Globus pallidus (tissue), 1 donor: Measurements from ENCODE around the gene PRODH.
"Not testable (repeated sequence)": the region's sequence is repeated elsewhere in the genome, so short reads cannot be mapped to it uniquely, and the experiment has no call there.

ENCODE experiments used
- DNase-seq: peaks from one replicate; pipeline ENCODE4 v3.0.0-alpha.2; 2015; ENCODE audit warnings: low spot score

The PRODH gene, protein sequence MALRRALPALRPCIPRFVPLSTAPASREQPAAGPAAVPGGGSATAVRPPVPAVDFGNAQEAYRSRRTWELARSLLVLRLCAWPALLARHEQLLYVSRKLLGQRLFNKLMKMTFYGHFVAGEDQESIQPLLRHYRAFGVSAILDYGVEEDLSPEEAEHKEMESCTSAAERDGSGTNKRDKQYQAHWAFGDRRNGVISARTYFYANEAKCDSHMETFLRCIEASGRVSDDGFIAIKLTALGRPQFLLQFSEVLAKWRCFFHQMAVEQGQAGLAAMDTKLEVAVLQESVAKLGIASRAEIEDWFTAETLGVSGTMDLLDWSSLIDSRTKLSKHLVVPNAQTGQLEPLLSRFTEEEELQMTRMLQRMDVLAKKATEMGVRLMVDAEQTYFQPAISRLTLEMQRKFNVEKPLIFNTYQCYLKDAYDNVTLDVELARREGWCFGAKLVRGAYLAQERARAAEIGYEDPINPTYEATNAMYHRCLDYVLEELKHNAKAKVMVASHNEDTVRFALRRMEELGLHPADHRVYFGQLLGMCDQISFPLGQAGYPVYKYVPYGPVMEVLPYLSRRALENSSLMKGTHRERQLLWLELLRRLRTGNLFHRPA

DNA sequence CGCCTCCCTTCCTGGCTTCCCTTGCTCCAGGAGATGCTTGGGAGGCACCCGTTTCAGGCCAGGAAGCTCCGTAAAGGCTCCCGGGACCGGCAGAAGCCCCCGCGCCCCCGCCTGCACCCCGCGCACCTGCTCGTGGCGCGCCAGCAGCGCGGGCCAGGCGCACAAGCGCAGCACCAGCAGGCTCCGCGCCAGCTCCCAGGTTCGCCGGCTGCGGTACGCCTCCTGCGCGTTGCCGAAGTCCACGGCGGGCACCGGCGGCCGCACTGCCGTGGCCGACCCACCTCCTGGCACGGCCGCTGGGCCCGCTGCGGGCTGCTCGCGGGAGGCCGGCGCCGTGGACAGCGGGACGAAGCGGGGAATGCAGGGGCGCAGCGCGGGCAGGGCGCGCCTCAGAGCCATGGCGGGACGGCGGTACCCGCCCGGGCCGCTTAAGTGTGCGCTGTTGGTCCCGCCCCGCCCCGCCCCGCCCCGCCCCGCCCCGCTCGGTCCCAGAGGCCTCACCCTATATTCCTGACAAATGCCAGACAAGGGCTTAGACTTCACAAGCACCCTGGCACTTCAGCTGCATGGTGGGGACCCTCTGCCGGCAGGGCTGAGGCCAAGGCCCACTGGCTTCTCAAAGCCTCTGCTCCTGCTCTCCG, at the start of gene PRODH:
Gene PRODH, minus strand, starts transcription at position 405 of the 641 bp plus-strand sequence. Its CDS starts 6 bp downstream, at position 399.
- no peak for DNase-seq

DNA sequence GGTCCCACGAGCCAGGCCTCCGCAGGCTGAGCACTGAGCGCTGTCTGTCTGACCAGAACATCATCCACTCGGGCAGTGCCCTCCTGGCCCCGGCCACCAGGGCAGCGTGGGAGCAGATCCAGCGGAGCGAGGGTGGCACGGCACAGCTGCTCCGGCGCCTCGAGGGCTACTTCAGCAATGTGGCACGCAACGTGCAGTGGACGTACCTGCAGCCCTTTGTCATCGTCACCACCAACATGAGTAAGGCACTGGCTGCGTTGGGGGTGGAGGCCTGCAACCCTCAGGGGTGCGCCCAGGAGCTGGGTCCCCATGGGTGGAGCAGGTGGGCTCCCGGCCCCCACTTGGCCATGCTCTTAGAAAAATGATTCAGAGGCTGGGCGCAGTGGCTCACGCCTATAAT, 49.7 kb upstream of the PRODH start:
- no peak for DNase-seq

DNA sequence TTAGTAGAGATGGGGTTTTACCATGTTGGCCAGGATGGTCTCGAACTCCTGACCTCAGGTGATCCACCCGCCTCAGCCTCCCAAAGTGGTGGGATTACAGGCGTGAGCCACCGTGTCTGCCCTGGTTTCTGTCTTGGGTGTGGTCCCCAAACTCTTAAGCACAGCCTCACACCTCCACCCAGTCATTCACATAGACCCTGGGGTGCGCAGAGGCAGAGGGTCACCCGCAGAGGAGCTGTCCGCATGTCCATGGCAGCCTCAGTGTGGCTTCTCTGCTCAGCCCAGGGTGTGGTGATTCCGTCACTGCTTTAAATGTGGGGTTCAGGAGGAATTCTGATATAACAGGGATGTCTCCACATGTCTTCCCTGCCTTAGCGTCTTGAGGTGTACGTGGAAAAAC, 48.5 kb upstream of the PRODH start:
- DNase-seq: no peak

DNA sequence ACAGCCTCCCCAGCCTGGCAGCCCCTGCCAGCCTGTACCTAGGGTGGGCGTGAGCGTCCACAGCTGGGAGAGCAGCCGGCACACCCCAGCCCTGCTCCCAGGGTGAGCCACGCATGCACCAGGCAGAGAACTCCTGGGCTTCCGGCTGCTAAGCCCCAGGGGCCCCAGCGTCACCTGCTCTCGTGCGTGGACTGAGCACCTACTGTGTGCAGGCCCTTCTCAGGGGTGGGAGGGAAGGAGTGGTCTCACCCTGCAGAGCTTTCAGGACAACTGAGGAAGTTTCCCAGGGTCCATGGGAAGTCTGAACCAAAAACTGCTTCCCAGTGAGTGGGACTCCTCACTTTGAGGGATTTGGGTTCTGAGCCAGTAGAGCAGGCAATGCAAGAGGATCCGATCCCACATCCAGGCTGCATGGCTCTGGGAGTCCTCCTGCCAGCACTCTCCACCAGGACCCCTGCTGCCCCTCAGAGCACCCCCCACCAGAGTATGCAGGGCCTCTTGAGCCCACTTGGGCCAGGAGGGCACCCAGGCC, 47.1 kb upstream of the PRODH start:
- DNase-seq: no peak

DNA sequence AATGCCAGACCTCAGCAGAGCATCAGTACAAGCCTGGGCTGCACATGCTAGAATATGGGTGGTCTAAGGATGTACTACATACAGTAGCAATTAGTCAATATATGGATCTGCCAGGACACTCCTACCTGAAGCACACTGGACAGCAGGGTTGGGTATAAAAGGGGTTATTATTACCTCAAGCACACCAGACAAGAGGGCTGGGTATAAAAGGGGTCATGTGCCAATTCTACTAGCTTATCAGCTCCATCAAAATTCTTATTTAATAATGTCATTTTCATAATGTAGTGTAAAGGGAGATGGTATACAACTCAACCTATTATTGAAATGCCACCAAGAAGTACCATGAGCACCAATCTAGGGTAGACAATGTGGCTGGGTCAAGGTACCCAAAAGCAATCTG, 44.7 kb upstream of the PRODH start:
- DNase-seq: no peak

DNA sequence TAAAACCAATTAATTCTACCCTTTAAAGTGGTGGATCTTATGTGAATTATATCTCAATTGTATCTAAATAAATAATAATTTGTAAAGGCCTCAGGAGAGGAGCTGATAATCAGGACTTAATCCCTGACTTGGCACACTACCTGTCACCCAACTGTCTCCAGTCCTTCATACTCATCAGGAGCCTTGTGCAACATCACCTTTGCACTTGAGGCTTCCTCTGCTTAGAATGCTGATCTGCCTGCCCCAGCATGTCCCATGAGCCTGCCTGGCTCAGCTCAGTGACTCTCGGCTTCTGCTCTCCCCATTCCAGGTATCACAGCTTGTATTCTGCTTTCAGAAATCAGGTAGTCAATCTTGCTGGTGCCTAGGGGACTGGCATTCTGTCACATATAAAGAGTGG, 43.9 kb upstream of the PRODH start:
- DNase-seq: no peak

DNA sequence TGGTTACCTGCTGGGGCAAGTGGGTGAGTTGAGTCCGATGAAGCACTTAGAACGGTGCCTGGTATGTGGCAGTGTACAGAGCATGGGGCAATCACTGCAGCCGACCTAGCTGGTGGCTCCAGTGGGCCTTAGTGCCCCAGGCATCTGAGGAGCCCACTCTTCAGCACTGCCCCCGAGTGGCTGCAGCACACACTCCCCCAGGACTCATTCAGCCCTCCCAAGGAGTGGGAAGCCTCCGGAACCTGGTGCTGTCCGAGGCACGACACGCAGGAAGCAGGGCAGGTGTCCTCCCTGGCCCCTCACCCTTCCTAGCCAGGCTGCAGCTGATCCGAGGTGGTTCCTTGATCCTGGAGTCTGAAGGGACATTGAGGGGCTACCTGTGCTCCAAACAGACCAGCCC, 42.4 kb upstream of the PRODH start:
- DNase-seq: no peak

DNA sequence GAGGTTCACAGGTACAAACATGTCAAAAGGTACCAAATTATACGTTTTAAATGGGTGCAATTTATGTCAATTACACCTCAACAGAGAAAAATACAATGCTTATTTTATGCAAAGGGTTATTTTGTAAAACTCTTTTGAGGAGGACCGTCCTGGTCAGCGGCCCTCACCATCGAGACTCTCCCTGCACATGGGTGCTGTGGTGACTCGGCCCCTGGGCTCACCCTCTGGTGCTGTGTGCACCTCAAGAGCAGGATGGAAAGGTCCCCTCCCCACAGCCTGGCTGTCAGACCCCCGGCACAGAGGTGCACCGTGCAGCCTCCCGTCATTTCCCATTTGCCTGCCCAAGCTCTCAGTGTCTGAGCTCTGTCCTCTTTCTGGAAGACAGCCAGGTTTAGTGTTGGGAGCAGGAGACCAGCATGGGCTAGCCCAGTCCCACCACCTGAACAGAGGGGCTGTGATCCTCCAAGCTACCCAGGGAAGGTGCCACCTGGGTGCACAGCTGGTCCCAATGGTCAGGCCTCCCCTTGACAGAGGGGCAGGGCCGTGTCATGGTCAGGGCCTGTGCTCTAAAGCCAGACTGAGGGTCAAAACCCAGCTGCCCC, 41.8 kb upstream of the PRODH start:
- no peak for DNase-seq

DNA sequence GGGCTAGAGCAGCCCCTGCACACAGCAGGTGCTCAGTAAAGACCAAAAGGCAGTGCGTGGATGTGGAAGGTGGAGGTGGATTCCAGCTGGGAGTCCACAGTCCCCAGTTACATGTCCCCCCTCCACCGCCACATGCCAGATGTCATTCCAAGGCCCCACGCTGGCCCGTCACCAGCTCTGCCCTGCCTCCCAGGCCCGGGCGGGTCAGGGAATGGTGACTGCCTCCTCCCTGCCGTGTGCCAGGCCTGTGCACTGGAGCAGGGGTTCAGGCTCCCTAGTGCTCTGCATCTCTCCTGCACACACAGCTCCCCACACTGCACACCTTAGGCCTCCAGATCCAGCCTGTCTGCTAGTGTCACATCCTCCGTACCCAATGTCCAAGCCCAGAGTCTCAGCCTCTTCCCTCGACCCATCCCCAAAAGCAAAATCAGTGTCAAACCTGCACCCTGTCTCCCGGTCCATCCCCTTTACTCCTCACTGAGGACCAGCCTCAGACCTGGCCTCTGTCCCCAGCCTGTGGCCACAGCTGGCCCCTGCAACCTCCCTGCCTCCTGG, 40.2 kb upstream of the PRODH start:
- DNase-seq: no peak

DNA sequence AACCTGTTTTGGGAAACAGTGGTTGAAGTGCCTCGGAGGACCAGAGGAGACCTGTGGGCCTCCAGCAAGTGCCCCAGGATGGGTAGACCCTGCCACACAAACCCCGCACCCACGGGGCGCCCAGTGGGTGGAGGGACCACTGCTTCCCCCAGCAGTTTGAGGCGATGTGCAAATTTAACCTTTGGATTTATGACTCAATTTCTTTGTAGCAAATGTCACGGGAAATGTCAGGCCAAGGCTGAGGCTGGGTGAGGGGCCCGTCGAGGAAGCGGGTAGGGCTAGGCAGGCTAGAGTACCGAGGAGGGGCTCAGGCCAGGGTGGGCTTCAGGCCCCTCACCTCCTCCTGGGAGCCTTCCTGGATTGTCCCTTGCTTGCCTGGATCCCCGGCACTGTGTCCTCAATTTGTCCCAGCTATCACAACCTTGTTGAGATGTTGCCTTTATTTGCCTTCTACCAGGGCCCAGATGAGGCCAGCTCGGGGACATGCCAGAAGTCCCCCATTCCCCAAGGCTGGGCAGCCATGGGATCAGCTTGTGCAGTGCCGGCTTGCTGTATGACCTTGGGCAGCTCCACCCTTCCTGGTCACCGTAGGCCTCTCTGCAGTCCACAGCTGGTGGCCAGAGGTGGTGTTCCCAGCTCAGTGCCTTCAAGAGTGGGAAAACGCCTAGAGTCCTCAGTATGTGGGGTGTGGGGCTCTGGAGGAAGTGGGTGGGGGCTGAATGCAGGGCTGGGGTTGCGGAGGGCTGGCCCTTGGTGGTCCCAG, 39.5 kb upstream of the PRODH start:
- DNase-seq: no peak

DNA sequence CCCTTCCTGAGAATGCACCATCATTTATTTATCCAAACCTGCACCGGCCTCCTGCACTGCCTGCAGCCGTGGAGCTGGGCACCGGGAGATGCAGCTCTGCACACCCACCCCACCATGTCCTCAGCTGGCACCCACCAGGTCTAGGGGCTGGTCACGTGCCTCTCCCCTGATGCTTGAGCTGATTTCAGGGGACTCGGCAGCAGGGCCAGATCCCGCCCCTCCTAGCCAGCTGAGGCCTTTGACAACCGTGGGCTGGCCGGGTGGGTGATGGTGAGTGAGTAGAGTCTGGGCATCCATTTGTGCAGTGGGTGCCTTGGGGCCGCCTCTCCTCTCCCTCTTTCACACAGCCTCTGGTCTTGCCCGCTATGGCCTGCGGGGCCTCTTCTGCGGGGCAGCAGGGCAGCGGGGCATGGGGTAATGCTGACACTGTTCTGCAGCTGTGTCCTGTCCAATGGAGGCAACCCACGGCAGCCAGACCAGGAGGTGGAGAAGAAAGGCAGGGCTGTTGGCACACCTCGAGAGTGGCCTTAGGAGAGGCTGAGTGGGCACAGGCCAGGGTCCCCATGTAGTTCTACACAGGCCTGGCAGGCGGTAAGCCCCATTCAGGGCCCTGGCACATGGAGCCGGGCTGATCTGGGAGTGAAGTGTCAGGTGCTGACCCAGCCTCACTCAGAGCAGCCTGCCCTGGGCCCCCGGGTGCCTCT, 38.5 kb upstream of the PRODH start:
- no peak for DNase-seq

DNA sequence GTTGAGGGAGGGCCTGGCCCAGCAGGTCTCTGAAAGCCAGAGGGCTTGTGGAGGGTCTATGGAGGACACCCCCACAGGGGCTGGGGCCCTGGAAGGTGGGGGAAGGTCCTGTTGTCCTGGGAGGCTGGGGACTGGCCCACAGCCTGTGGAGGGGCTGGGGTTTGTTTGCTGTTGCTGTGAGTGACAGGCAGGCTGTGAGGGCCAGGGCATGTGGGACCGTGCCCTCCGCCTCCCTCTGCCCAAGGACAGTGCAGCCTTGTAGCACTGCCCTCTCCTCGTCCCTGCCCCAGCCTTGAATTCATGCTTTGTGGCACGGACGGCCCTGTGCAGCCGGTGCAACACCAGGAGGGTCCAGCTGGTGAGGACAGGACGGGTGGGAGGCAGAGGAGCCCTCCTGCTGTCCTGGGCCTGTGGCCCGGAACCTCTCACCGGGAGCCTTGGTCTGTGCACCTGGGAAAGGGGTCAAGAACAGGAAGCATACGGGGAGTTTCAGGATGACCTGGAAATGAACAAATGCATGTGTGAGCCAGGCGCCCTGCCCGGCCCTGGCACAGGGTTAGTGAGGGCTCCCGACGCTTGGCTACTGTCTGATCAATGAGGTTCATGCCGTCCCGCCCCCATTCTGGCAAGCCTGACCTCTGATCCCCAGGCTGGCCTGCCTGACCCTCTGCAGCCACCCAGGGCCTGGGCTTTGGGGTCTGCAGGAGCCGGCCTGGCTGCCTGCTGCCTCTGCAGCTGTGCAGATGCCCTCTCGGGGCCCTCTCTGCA, 37.4 kb upstream of the PRODH start:
- no peak for DNase-seq

DNA sequence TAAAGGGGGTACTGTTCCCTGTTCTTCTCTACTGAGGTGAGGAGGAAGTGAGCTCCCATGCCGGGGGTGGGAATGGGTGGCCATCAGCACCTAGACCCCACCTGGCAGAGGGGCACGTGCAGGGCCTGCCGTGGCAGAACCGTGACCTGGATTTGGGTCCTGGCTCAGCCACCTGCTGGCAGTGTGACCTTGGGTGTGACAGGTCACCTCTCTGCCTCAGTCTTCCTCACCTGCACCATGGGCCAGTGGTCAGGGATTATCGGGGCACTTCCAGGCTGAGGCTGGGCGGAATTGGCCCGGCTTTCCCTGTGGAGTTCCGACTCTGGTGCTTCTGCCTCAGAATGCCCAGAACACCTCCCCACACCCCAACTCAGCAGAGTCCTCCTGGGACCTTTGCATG, 36.5 kb upstream of the PRODH start:
- not testable (repeated sequence) for DNase-seq

DNA sequence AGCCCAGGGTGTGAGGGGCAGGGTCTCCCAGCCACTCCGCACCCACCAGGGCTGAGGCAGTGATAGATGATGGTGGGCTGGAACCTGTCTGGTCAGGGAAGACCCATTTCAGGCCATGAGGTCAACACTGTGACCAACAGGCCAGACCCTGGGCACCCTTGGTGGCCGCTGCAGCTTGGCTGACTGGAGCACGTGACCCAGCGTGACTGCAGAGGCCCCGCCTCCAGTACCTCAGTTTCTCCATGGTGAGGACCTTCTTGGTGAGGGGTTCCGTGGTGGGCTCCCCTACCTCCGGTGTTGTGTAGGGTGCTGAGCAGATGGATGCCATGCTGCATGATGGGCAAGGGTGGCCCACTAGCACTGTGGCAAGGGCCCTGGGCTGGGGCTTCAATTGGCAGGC, 35.9 kb upstream of the PRODH start:
- not testable (repeated sequence) for DNase-seq

DNA sequence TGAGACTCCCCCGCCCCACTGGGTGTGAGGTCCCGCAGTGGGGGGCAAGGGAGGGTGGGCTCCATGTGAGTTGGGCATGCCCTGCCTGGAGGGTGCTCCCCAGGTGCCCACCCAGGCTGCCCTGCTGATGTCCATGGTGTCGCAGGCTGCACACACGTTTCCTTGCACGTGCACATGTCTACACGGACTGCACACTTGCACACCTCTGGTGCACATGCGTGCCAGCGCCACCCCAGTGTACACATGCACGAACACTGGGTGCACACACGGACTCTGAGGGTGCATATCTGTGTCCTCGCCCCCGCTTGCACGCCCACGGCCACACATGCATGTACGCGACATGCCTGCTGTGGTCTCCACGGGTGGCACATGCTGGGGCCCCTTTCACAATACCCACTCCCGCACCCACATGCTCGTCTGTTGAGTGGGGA, 35.2 kb upstream of the PRODH start:
- no peak for DNase-seq

DNA sequence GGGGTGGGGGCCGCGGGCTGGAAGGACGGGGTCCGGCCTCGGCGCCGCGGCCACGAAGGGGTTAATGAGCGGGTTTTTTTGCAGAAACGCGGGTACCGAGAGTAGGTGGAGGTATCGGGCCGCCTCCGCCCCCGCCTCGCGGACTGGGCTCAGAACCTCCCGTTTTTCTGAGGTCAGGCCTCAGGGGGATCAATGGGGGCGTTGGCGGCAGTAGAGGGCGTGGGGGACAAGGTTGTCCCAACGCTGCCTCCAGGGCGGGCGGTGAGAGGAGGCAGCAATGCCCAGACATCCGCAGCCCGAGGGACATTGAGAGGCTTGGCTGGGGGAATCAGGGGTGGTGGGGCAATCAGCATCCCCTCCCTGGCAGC, 34.8 kb upstream of the PRODH start:
- DNase-seq: no peak

DNA sequence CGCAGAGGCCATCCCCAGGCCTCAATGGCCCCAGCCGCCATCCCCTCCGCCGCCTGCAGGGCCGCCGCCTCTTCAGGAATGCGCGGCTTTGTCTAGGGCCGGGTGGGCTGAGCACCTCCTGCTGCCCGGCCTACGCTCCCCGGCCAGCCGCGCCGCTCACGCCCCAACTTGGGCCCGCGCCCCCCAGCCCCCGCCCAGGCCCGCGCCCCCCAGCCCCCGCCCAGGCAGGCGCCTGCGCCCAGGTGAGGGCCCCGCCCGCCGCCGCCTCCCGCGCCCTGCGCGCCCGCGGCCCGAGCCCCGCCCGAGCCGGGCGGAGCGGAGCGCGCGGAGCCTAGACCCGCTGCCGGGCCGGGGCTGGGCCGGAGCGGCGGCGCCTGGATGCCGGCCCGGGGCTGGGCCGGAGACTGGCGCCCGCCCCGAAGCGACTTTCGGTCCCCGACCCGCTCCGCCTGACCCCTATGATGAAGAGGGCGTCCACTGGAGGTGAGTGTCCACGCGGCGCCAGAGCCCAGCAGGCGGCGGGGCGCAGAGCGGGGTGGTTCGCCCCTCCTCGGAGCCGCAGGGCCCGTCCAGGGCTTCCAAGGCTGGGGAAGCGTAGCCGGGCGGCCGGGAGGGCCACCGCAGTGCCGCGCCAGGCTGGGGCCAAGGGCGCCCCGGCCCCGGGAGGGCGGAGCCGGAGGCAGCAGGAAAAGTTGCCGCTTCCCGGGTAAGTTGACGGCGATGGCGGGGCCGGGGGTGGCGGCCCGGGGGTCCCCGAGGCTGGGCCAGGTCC, 34.3 kb upstream of the PRODH start:
- no peak for DNase-seq

DNA sequence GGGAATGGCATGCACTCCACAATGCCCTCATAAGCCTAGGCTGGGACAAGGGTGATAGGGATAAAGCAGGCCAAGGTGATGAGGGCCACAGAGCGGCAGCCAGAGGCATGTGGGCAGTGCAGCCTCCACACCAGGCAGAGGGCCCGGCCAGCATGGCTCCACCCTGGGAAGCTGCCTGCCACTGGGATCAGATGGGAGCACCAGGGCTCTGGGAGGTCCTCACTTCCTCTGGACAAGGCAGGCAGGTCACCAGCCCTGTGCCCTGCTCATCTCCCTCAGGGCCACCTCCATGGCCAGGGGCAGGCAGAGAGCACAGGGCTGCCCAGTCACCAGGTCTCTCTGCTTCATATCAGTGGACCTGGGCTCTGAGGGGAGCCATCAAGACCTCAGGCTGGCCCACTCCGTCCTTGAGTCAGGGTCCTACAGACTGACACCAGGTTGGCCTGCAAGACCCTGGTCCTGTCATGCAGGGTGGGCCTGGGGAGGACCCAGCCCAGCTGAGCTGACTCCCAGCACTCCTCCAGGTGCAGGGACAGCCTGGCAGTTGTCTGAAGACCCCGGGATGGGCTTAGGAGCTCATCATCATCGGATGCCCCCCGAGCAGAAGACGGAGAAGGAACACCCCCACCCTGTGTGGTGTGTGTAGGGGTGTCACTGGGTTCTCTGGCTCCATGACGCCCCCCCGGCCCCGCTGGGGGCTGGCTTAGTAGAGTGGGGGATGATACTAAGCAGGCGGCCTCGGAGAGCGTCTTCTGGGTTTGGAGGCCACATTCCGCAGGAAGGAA, 33.3 kb upstream of the PRODH start:
- not testable (repeated sequence) for DNase-seq
